ENCODE data around the gene KRTAP2-4. TPM values are rescaled to one million over a fixed set of nuclear protein-coding genes. Genes with fewer than 3 reads are reported as not detected.
"Not testable (repeated sequence)": the region's sequence is repeated elsewhere in the genome, so short reads cannot be mapped to it uniquely, and the experiment has no call there.

The KRTAP2-4 gene
- polyA plus RNA-seq, 3 donors = not detected

- H3K27ac Mint-ChIP-seq = no peak overlapping the region
- DNase-seq = no peak
- H3K9me3 Mint-ChIP-seq = peaks cover 0 to 3% (median 0%) of the 10 kb centered on the region in 7 donors
Observed at GRCh38 chr17:41069031-41069430, 3.4 kb upstream of the KRTAP2-4 start.

GRCh38 chr17:41067281-41067680 is 1.6 kb upstream of the KRTAP2-4 start:
- no peaks in the 10 kb centered on the region for H4K20me1 ChIP-seq (ENCODE audit: insufficient read depth, low read length)
- H3K36me3 ChIP-seq (replicated peaks in 1 of 2; ENCODE audit: control insufficient read depth in 1 of 2, insufficient read depth in 2 of 2, low read length in 2 of 2) = no peaks in the 10 kb centered on the region
- TF ChIP-seq CTCF (IDR thresholded peaks at IDR 0.05) = no peak
- H3K4me1 ChIP-seq (ENCODE audit: control insufficient read depth in 1 of 2, insufficient read depth in 2 of 2, low read length in 2 of 2) = no peaks in the 10 kb centered on the region
- no peak for DNase-seq
- intact Hi-C loops (cut with micrococcal nuclease) = no loop called here
- H3K9me3 ChIP-seq (replicated peaks in 1 of 2; ENCODE audit: control insufficient read depth in 1 of 2, insufficient read depth in 1 of 2, low read length in 2 of 2) = no peaks in the 10 kb centered on the region
- Mint-ChIP-seq H3K4me1 (no peaks in the 10 kb centered on the region), H3K4me3 (no peak overlapping the region), H3K27me3 (ENCODE audit: low read depth in 3 of 3) (peaks cover 0 to 3% (median 2%) of the 10 kb centered on the region in 3 donors), H3K9me3 (peaks cover 0 to 3% (median 0%) of the 10 kb centered on the region in 7 donors), H3K36me3 (no peaks in the 10 kb centered on the region), H3K27ac (no peak overlapping the region)
- H3K9ac ChIP-seq (ENCODE audit: insufficient read depth, low read length, poor library complexity, severe bottlenecking) = no peak overlapping the region
- no peak overlapping the region for H3K27ac ChIP-seq (ENCODE audit: low read depth in 1 of 2, low read length in 2 of 2)
- no peak overlapping the region for H3K4me3 ChIP-seq (replicated peaks in 1 of 3; ENCODE audit: low read depth in 2 of 3, low read length in 3 of 3)
- no peaks in the 10 kb centered on the region for H3K79me2 ChIP-seq (ENCODE audit: insufficient read depth, low read length)
- no peak overlapping the region for H2AFZ ChIP-seq (ENCODE audit: insufficient read depth, low read depth, low read length, poor library complexity, severe bottlenecking)
- H3K27me3 ChIP-seq (ENCODE audit: control insufficient read depth in 2 of 2, insufficient read depth in 2 of 2, low read length in 2 of 2) = peaks cover 3 to 4% of the 10 kb centered on the region in 2 donors
- no peak overlapping the region for H3K4me2 ChIP-seq (replicated peaks; ENCODE audit: extremely low read depth, low read length, poor library complexity, severe bottlenecking)

More at GRCh38 chr17:41069031-41069430, 3.4 kb upstream of the KRTAP2-4 start:
- Histone ChIP-seq H2AFZ (ENCODE audit: insufficient read depth, low read depth, low read length, poor library complexity, severe bottlenecking) (no peak overlapping the region), H3K27me3 (ENCODE audit: control insufficient read depth in 2 of 2, insufficient read depth in 2 of 2, low read length in 2 of 2) (no peaks in the 10 kb centered on the region), H3K36me3 (replicated peaks in 1 of 2; ENCODE audit: control insufficient read depth in 1 of 2, insufficient read depth in 2 of 2, low read length in 2 of 2) (no peaks in the 10 kb centered on the region), H3K4me3 (replicated peaks in 1 of 3; ENCODE audit: low read depth in 2 of 3, low read length in 3 of 3) (no peak overlapping the region), H3K79me2 (ENCODE audit: insufficient read depth, low read length) (no peaks in the 10 kb centered on the region), H3K4me1 (ENCODE audit: control insufficient read depth in 1 of 2, insufficient read depth in 2 of 2, low read length in 2 of 2) (no peaks in the 10 kb centered on the region), H4K20me1 (ENCODE audit: insufficient read depth, low read length) (no peaks in the 10 kb centered on the region), H3K9ac (ENCODE audit: insufficient read depth, low read length, poor library complexity, severe bottlenecking) (no peak overlapping the region), H3K4me2 (replicated peaks; ENCODE audit: extremely low read depth, low read length, poor library complexity, severe bottlenecking) (no peak overlapping the region), H3K9me3 (replicated peaks in 1 of 2; ENCODE audit: control insufficient read depth in 1 of 2, insufficient read depth in 1 of 2, low read length in 2 of 2) (no peaks in the 10 kb centered on the region), H3K27ac (ENCODE audit: low read depth in 1 of 2, low read length in 2 of 2) (no peak overlapping the region)
- 100% methylated on average over 1 of the region's 3 CpGs for whole genome bisulfite sequencing (ENCODE audit: insufficient coverage)
- Mint-ChIP-seq H3K36me3 (no peaks in the 10 kb centered on the region), H3K4me3 (no peak overlapping the region), H3K4me1 (no peaks in the 10 kb centered on the region), H3K27me3 (ENCODE audit: low read depth in 3 of 3) (no peaks in the 10 kb centered on the region)
- intact Hi-C loops (cut with micrococcal nuclease) = no loop called here
- no peak for TF ChIP-seq CTCF (IDR thresholded peaks at IDR 0.05)

GRCh38 chr17:41065016-41065689 is 526 bp downstream of the KRTAP2-4 start:
- 94% methylated on average over 2 of the region's 16 CpGs for WGBS (ENCODE audit: insufficient coverage)
- H3K4me3 Mint-ChIP-seq; H3K4me2 ChIP-seq (replicated peaks; ENCODE audit: extremely low read depth, low read length, poor library complexity, severe bottlenecking); H3K4me1 ChIP-seq (ENCODE audit: control insufficient read depth in 1 of 2, insufficient read depth in 2 of 2, low read length in 2 of 2); H3K36me3 ChIP-seq (replicated peaks in 1 of 2; ENCODE audit: control insufficient read depth in 1 of 2, insufficient read depth in 2 of 2, low read length in 2 of 2); H4K20me1 ChIP-seq (ENCODE audit: insufficient read depth, low read length); H3K9me3 ChIP-seq (replicated peaks in 1 of 2; ENCODE audit: control insufficient read depth in 1 of 2, insufficient read depth in 1 of 2, low read length in 2 of 2); H3K4me1 Mint-ChIP-seq; DNase-seq; H3K27ac ChIP-seq (ENCODE audit: low read depth in 1 of 2, low read length in 2 of 2); H2AFZ ChIP-seq (ENCODE audit: insufficient read depth, low read depth, low read length, poor library complexity, severe bottlenecking); intact Hi-C loops (cut with micrococcal nuclease); H3K9ac ChIP-seq (ENCODE audit: insufficient read depth, low read length, poor library complexity, severe bottlenecking); H3K4me3 ChIP-seq (replicated peaks in 1 of 3; ENCODE audit: low read depth in 2 of 3, low read length in 3 of 3); H3K79me2 ChIP-seq (ENCODE audit: insufficient read depth, low read length); H3K36me3 Mint-ChIP-seq; H3K27ac Mint-ChIP-seq; H3K9me3 Mint-ChIP-seq: not testable (repeated sequence)
- peaks cover 13 to 15% of the 10 kb centered on the region in 2 donors for H3K27me3 ChIP-seq (ENCODE audit: control insufficient read depth in 2 of 2, insufficient read depth in 2 of 2, low read length in 2 of 2)
- peaks cover 4 to 15% (median 12%) of the 10 kb centered on the region in 3 donors for H3K27me3 Mint-ChIP-seq (ENCODE audit: low read depth in 3 of 3)
